ENCODE results near the gene SMIM10L2A.

The SMIM10L2A gene

GRCh38 chrX:135393051-135393450 is 28.7 kb upstream of the SMIM10L2A start:
- H3K79me2 ChIP-seq = no peaks in the 10 kb centered on the region
- no peak overlapping the region for H3K4me3 ChIP-seq (ENCODE audit: low read depth, low read length)
- H3K9me3 ChIP-seq (ENCODE audit: control insufficient read depth, low read length) = no peaks in the 10 kb centered on the region
- no peak overlapping the region for H3K27ac ChIP-seq
- H3K9ac ChIP-seq = no peak overlapping the region
- no peaks in the 10 kb centered on the region for H3K4me1 ChIP-seq
- no peak overlapping the region for H2AFZ ChIP-seq
- no peaks in the 10 kb centered on the region for H3K36me3 ChIP-seq (ENCODE audit: control insufficient read depth, insufficient read depth, low read length)
- no peak overlapping the region for H3K4me2 ChIP-seq (ENCODE audit: low read length)
- TF ChIP-seq CTCF (IDR thresholded peaks at IDR 0.05) = no peak
- H3K27me3 ChIP-seq (ENCODE audit: control insufficient read depth, insufficient read depth, low read length) = no peaks in the 10 kb centered on the region

- H2AFZ ChIP-seq = no peak overlapping the region
- no peaks in the 10 kb centered on the region for H3K9me3 ChIP-seq (ENCODE audit: control insufficient read depth, low read length)
- no peak for TF ChIP-seq CTCF (IDR thresholded peaks at IDR 0.05)
- H3K4me2 ChIP-seq (ENCODE audit: low read length) = no peak overlapping the region
- no peaks in the 10 kb centered on the region for H3K79me2 ChIP-seq
- H3K27me3 ChIP-seq (ENCODE audit: control insufficient read depth, insufficient read depth, low read length) = no peaks in the 10 kb centered on the region
- H3K36me3 ChIP-seq (ENCODE audit: control insufficient read depth, insufficient read depth, low read length) = no peaks in the 10 kb centered on the region
- no peaks in the 10 kb centered on the region for H3K4me1 ChIP-seq
- H3K4me3 ChIP-seq (ENCODE audit: low read depth, low read length) = no peak overlapping the region
- H3K9ac ChIP-seq = no peak overlapping the region
- H3K27ac ChIP-seq = no peak overlapping the region
These were observed 26.7 kb upstream of the SMIM10L2A start for GRCh38 chrX:135395064-135395463.

- no peak overlapping the region for H3K27ac ChIP-seq
- H3K36me3 ChIP-seq (ENCODE audit: control insufficient read depth, insufficient read depth, low read length) = no peaks in the 10 kb centered on the region
- no peaks in the 10 kb centered on the region for H3K9me3 ChIP-seq (ENCODE audit: control insufficient read depth, low read length)
- TF ChIP-seq CTCF (IDR thresholded peaks at IDR 0.05) = no peak
- no peaks in the 10 kb centered on the region for H3K27me3 ChIP-seq (ENCODE audit: control insufficient read depth, insufficient read depth, low read length)
- no peak overlapping the region for H3K9ac ChIP-seq
- H3K79me2 ChIP-seq = no peaks in the 10 kb centered on the region
- H3K4me3 ChIP-seq (ENCODE audit: low read depth, low read length) = no peak overlapping the region
- no peaks in the 10 kb centered on the region for H3K4me1 ChIP-seq
- no peak overlapping the region for H3K4me2 ChIP-seq (ENCODE audit: low read length)
- H2AFZ ChIP-seq = no peak overlapping the region
These were observed 25.6 kb upstream of the SMIM10L2A start for GRCh38 chrX:135396109-135396508.

- Histone ChIP-seq H3K9me3 (ENCODE audit: control insufficient read depth, low read length) (no peaks in the 10 kb centered on the region), H3K9ac (no peak overlapping the region), H3K4me3 (ENCODE audit: low read depth, low read length) (no peak overlapping the region), H3K4me1 (no peaks in the 10 kb centered on the region), H3K27me3 (ENCODE audit: control insufficient read depth, insufficient read depth, low read length) (no peaks in the 10 kb centered on the region), H3K79me2 (no peaks in the 10 kb centered on the region), H3K27ac (no peak overlapping the region), H3K36me3 (ENCODE audit: control insufficient read depth, insufficient read depth, low read length) (no peaks in the 10 kb centered on the region), H3K4me2 (ENCODE audit: low read length) (no peak overlapping the region), H2AFZ (no peak overlapping the region)
- no peak for TF ChIP-seq CTCF (IDR thresholded peaks at IDR 0.05)
These were observed 25.2 kb upstream of the SMIM10L2A start for GRCh38 chrX:135396566-135396965.

- Histone ChIP-seq H3K36me3 (ENCODE audit: control insufficient read depth, insufficient read depth, low read length) (no peaks in the 10 kb centered on the region), H3K4me3 (ENCODE audit: low read depth, low read length) (no peak overlapping the region), H3K9ac (no peak overlapping the region), H2AFZ (no peak overlapping the region), H3K27me3 (ENCODE audit: control insufficient read depth, insufficient read depth, low read length) (no peaks in the 10 kb centered on the region), H3K27ac (no peak overlapping the region), H3K4me1 (no peaks in the 10 kb centered on the region), H3K4me2 (ENCODE audit: low read length) (no peak overlapping the region), H3K9me3 (ENCODE audit: control insufficient read depth, low read length) (no peaks in the 10 kb centered on the region), H3K79me2 (no peaks in the 10 kb centered on the region)
- no peak for TF ChIP-seq CTCF (IDR thresholded peaks at IDR 0.05)
These were observed 24.1 kb upstream of the SMIM10L2A start for GRCh38 chrX:135397652-135398051.
